NCI-H1092 (cell line): ENCODE results near the gene ZNF213.
"Not testable (repeated sequence)": the region's sequence is repeated elsewhere in the genome, so short reads cannot be mapped to it uniquely, and the experiment has no call there.

ENCODE experiments used
- DNase-seq: peaks from one replicate; lab custom pipeline; 2025; lab: John Stamatoyannopoulos, UW

The ZNF213 gene

GRCh38 chr16:3170440-3171180, 35.8 kb downstream of the ZNF213 start:
- DNase-seq = no peak

DNA sequence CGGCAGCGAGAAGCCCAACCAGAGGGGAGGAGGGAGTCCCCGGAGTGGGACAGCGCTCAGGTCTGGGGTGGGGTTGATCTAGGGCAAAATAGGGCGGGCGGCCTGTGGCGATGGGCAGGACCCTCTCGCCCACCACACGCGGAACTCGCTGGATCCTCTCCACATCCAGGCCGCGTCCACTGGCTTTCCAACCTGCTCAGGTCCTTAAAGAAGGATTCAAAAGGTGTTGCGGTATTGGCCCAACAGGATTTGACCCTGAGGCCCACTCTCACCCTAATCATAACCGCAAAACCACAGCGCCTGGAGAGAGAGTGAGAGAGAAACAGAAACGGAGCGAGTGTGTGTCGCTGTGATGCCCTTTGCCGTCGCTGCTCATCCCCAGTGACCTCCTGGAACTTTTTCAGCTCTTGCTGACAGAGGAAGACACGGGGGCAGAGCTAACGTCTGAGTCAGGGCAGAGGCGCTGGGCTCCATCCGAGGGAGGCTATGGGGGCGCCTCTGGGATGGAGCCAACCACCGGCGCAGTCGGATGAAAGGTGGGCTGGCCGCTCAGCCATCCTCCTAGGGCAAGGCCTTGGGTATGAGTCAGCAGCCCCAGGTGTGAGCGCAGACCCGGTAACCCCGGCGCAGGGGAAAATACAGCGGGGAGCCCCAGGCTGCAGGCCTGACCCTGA, 36.5 kb downstream of the ZNF213 start:
- DNase-seq = no peak

DNA sequence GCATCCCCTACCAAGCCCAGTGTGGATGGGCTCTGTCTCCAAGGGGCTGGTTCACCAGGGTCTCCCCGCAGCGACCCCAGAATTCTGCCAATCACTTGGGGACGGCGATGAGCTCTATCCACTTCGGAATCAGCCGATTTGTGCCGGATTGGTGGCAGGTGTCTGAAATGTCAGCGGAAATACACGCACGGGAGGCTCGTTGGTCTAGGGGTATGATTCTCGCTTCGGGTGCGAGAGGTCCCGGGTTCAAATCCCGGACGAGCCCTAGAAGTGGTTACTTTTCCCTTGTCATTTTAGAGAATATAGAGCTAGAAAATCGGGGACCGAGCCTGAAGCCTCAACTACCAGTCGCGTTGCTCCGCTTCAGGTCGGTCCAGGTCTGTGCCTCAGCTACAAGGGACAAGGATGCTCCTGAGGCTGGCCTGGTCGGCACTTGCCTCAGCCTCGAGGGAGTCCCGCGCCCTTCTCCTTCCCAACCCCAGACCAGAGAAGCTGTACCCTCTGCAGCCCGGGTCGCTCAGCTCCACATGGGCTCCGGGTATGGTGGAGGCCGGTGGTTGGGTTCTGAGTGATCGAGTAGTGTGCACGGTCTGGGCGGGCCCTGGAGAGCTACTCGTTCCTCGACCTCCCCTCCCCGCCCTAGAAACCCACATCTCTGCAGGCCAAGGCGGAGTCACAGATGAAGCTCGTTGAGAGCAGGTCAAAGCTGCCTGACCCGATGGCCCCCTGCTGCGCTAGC, 37.2 kb downstream of the ZNF213 start:
- DNase-seq = no peak

- DNase-seq = no peak
Observed at GRCh38 chr16:3173892-3174617, 39.2 kb downstream of the ZNF213 start.

GRCh38 chr16:3174618-3175148, 39.9 kb downstream of the ZNF213 start:
- DNase-seq = no peak

GRCh38 chr16:3175157-3176093, 40.6 kb downstream of the ZNF213 start:
- DNase-seq = no peak

DNA sequence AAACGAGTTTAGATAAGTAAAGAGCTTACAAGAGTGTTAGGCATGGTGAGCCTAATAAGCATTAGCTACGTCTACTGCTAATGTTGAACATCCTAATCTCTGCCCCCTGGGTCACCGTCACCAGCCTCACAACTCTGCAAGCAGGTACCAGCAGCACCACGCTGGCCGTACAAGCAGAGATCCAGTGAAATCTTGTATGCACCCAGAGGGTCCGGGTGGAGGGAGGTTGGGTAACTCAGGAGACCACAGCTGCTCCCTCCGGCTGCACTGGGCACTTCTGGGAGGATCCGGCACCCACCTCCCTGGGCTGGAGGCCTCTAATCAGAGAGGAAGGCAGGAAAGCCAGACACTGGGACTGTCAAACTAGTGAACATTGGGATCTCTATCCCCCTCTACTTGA, 44.8 kb downstream of the ZNF213 start:
- no peak for DNase-seq

- no peak for DNase-seq
Observed at GRCh38 chr16:3180445-3180878, 45.6 kb downstream of the ZNF213 start.

- not testable (repeated sequence) for DNase-seq
Observed at GRCh38 chr16:3182293-3182607, 47.4 kb downstream of the ZNF213 start.

GRCh38 chr16:3182608-3183444, 48.0 kb downstream of the ZNF213 start:
- DNase-seq = no peak

- DNase-seq = no peak
Observed at GRCh38 chr16:3183445-3184139, 48.8 kb downstream of the ZNF213 start.

GRCh38 chr16:3186946-3187690, 52.3 kb downstream of the ZNF213 start:
- no peak for DNase-seq

GRCh38 chr16:3187798-3188674, 53.2 kb downstream of the ZNF213 start, which contains the start of gene OR1F1:
Gene OR1F1 (plus strand): TSS chr16:3188204.
- no peak for DNase-seq

DNA sequence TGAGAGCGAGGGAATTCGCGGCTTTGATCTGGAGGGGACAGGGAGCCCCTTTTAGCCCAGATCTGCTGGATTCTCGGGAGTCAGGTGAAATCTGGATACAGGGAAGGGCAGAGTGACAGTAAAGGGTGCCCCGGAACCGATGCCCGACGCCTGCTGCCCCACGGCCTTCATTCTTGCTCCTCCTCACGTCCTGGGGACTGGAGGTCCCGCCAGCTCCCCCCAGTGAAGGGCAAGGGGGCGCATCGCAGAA, 53.8 kb downstream of the ZNF213 start:
- DNase-seq = no peak

- DNase-seq = no peak
Observed at GRCh38 chr16:3188925-3189825, 54.3 kb downstream of the ZNF213 start.

DNA sequence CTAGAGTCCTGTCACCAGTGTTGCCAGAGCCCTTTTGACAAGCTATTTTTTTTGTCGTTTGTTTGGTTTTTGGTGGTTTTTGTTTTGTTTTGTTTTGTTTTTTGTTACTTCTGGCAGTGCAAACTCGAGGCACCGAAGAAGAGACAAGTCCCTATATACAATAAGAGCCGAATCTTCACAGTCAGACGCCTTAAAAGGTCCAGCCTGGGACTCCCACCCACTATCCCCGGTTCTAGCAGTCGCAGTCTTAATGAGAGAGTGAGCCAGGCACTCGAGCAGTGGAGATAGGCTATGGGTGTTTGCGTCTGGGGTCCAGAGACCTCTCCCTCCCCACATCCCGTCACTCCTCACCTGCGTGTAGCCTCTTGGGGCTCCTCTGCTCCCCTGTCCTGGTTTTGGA, 55.0 kb downstream of the ZNF213 start:
- no peak for DNase-seq

DNA sequence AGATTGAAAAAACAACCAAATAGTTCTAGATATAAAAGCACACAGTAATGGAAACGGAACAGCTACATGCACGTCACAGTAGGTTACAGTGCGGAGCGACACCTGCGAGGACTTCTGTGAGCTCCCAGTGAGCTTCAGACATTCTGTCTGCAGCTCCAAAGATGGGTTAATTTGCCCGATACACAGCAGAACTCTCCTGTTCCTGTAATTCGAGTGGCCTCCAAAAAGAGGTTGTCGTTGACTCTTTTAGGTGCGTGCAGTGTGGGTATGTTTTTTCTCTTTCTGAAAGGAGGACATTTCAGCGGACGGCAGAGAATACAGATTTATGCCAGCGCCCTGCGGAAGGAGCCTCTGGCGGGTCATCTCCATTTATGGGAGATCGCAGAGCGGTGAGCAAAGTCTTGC, 56.1 kb downstream of the ZNF213 start:
- DNase-seq = no peak
